Thoracic aorta (tissue), 2 donors: ENCODE data around the gene WNK1. TPM values are rescaled to one million over a fixed set of nuclear protein-coding genes. Genes with fewer than 3 reads are reported as not detected.

Experiments
- ATAC-seq: fragments of 150-250 bp; one replicate; pipeline ENCODE4 v1.8.0; 2017; ENCODE audit warnings: low read depth; ENCODE audit not compliant: insufficient number of reproducible peaks, low FRiP score
- DNase-seq: peaks from one replicate; pipeline ENCODE4 v3.0.0-alpha.2; 2020; ENCODE audit warnings: low spot score
- H3K27ac ChIP-seq, 2 donors: fragments of 200-600 bp; sonication (generic); 1 replicate in 1 of 2; 2 replicates in 1 of 2; pipeline ENCODE4 v1.5.1; 2016; ENCODE audit warnings: mild to moderate bottlenecking in 2 of 2, moderate library complexity in 2 of 2
- H3K27me3 ChIP-seq: fragments of 200-600 bp; sonication (generic); replicated peaks from 2 replicates; pipeline ENCODE4 v1.6.0; 2016; ENCODE audit warnings: mild to moderate bottlenecking; ENCODE audit not compliant: insufficient read depth
- H3K36me3 ChIP-seq: fragments of 200-600 bp; sonication (generic); one replicate; pipeline ENCODE4 v1.5.1; 2016
- H3K4me1 ChIP-seq, 2 donors: fragments of 200-600 bp; sonication (generic); 1 replicate in 1 of 2; 2 replicates in 1 of 2; pipeline versions ENCODE4 v1.5.1 to v1.6.0; 2016; ENCODE audit warnings: low read depth in 2 of 2, mild to moderate bottlenecking in 1 of 2; ENCODE audit not compliant: control insufficient read depth in 1 of 2
- H3K4me3 ChIP-seq: fragments of 200-600 bp; sonication (generic); 2 replicates; pipeline ENCODE4 v1.5.1; 2016; ENCODE audit warnings: mild to moderate bottlenecking
- H3K9me3 ChIP-seq: fragments of 200-600 bp; sonication (generic); 2 replicates; pipeline ENCODE4 v1.5.1; 2016
- total RNA-seq, 2 donors: library from RNA; depleted of rRNA; stranded (reverse); fragments of >200 nt; gene quantifications; one replicate each; pipeline versions ENCODE4 v1.1.0 to v1.2.3, GENCODE V29; 2016
- TF ChIP-seq, protein P1 (sequence below): fragments of 200-600 bp; sonication (generic); IDR thresholded peaks from one replicate; pipeline ENCODE4 v1.5.1; 2019; ENCODE audit warnings: antibody characterized with exemption

WNK1 gene
- total RNA-seq, 2 donors from 2014 or later, result 191 to 197 TPM

DNA sequence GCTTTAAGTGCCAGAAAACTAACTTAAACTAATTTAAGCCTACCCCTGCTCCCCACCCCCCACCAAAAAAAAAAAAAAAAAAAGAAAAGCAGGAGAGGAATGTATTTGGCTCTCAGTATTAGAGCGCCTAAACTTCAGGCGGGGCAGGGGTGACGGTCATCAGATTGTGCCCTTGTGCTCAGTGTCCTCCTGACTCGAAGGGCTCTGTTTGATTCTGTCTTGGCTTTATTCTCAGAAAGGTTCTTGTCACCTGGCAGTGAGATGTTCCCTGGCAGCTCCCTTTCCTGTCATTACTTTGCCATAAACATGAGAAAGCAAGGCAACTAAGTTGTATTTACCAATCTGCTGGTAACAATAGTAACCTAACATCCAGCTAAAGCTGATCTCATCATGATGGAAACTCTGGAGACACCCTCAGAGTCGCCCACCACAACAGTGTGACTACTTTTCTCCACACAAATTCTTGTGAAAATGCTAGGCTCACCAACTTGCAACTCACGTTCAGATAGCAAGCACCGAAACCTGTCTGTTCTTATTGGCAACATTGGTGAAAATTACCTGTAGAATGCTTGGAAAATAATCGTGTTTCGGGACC lies 39.0 kb upstream of the WNK1 start:
- no peaks in the 10 kb centered on the region for H3K36me3 ChIP-seq
- no peaks in the 10 kb centered on the region for H3K27me3 ChIP-seq
- TF ChIP-seq, protein P1, sequence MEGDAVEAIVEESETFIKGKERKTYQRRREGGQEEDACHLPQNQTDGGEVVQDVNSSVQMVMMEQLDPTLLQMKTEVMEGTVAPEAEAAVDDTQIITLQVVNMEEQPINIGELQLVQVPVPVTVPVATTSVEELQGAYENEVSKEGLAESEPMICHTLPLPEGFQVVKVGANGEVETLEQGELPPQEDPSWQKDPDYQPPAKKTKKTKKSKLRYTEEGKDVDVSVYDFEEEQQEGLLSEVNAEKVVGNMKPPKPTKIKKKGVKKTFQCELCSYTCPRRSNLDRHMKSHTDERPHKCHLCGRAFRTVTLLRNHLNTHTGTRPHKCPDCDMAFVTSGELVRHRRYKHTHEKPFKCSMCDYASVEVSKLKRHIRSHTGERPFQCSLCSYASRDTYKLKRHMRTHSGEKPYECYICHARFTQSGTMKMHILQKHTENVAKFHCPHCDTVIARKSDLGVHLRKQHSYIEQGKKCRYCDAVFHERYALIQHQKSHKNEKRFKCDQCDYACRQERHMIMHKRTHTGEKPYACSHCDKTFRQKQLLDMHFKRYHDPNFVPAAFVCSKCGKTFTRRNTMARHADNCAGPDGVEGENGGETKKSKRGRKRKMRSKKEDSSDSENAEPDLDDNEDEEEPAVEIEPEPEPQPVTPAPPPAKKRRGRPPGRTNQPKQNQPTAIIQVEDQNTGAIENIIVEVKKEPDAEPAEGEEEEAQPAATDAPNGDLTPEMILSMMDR, result no peak
- no peak overlapping the region for H3K4me3 ChIP-seq
- ATAC-seq, result no peak
- no peaks in the 10 kb centered on the region for H3K9me3 ChIP-seq
- DNase-seq, result no peak
- H3K4me1 ChIP-seq, result peaks cover 0 to 2% of the 10 kb centered on the region in 2 donors
- H3K27ac ChIP-seq, result no peak overlapping the region

- no peaks in the 10 kb centered on the region for H3K9me3 ChIP-seq
- H3K4me3 ChIP-seq, result no peak overlapping the region
- DNase-seq (no peak), ATAC-seq (no peak)
- H3K36me3 ChIP-seq, result no peaks in the 10 kb centered on the region
- H3K27me3 ChIP-seq, result no peaks in the 10 kb centered on the region
- H3K4me1 ChIP-seq, result peaks cover 0 to 13% of the 10 kb centered on the region in 2 donors
- H3K27ac ChIP-seq, result no peak overlapping the region
- TF ChIP-seq, protein P1, result no peak
These were observed 35.9 kb upstream of the WNK1 start for GRCh38 chr12:716506-716905.

DNA sequence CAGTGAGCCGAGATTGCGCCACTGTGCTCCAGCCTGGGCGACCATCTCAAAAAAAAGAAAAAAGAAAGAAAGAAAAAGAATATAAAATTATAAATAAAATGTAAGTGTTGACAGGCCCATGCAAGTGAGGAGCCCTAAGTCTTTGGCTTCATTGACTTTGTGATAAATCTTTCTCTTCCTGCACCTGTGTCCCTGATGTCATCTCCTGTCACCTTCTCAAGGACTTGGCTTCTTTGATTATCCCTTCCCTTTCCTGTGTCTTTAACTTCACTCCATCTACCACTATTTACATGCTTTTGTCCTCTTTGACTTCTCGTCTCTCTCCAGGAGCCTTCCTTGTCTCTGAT lies 33.6 kb upstream of the WNK1 start:
- ATAC-seq (no peak), DNase-seq (no peak)
- H3K4me1 ChIP-seq, result peaks cover 0 to 13% of the 10 kb centered on the region in 2 donors
- H3K9me3 ChIP-seq, result no peaks in the 10 kb centered on the region
- peak overlapping the region; percentile 29 to 71 for H3K27ac ChIP-seq
- no peaks in the 10 kb centered on the region for H3K27me3 ChIP-seq
- TF ChIP-seq, protein P1, result no peak
- peak overlapping the region; percentile 59 for H3K4me3 ChIP-seq
- no peaks in the 10 kb centered on the region for H3K36me3 ChIP-seq

- TF ChIP-seq, protein P1, result no peak
- Histone ChIP-seq H3K27ac (no peak overlapping the region), H3K4me3 (no peak overlapping the region), H3K36me3 (no peaks in the 10 kb centered on the region), H3K27me3 (no peaks in the 10 kb centered on the region), H3K9me3 (no peaks in the 10 kb centered on the region), H3K4me1 (peaks cover 0 to 19% of the 10 kb centered on the region in 2 donors)
- no peak for DNase-seq
- ATAC-seq, result no peak
These were observed 32.0 kb upstream of the WNK1 start for GRCh38 chr12:720231-720941.

- Histone ChIP-seq H3K36me3 (no peaks in the 10 kb centered on the region), H3K9me3 (no peaks in the 10 kb centered on the region), H3K27me3 (no peaks in the 10 kb centered on the region), H3K4me3 (no peak overlapping the region), H3K4me1 (peaks cover 0 to 7% of the 10 kb centered on the region in 2 donors), H3K27ac (no peak overlapping the region)
- TF ChIP-seq, protein P1, result no peak
- DNase-seq (no peak), ATAC-seq (no peak)
These were observed 28.1 kb upstream of the WNK1 start for GRCh38 chr12:724194-724855.
